ENCODE data around the gene PCGF3.
"Not testable (repeated sequence)": the region's sequence is repeated elsewhere in the genome, so short reads cannot be mapped to it uniquely, and the experiment has no call there.

Gene PCGF3

GRCh38 chr4:803884-804283 is 98.3 kb downstream of the PCGF3 start:
- DNase-seq: no peak

- no peak for DNase-seq
Observed at GRCh38 chr4:804804-805203, 99.2 kb downstream of the PCGF3 start.

- DNase-seq: not testable (repeated sequence)
Observed at GRCh38 chr4:806979-807378, 101.3 kb downstream of the PCGF3 start.

- DNase-seq: no peak
Observed at GRCh38 chr4:807792-808191, 102.2 kb downstream of the PCGF3 start.

- DNase-seq: no peak
Observed at GRCh38 chr4:808860-809570, 103.4 kb downstream of the PCGF3 start.

- DNase-seq: no peak
Observed at GRCh38 chr4:813900-814299, 108.3 kb downstream of the PCGF3 start.

GRCh38 chr4:814312-814850 is 108.7 kb downstream of the PCGF3 start:
- DNase-seq: no peak

- DNase-seq: peak; percentile 39
Observed at GRCh38 chr4:815464-816146, 110.0 kb downstream of the PCGF3 start.

GRCh38 chr4:818106-818921 is 112.7 kb downstream of the PCGF3 start:
- no peak for DNase-seq

GRCh38 chr4:819401-820229 is 114.0 kb downstream of the PCGF3 start:
- DNase-seq: no peak
